Right lung (tissue), 5 donors: ENCODE results near the gene ID3. TPM values are rescaled to one million over a fixed set of nuclear protein-coding genes. Genes with fewer than 3 reads are reported as not detected.

Source experiments
- DNase-seq, 2 donors: peaks; one replicate each; pipeline ENCODE4 v3.0.0-alpha.2; 2013
- polyA plus RNA-seq, 5 donors: library from polyadenylated mRNA; unstranded; fragments of 120-200 nt; gene quantifications; one replicate each; pipeline versions ENCODE4 v1.2.1 to v1.2.3, GENCODE V29; 2013; ENCODE audit warnings: inconsistent platforms in 1 of 5, low replicate concordance in 1 of 5; ENCODE audit not compliant: insufficient read length in 5 of 5, insufficient read depth in 1 of 5

Gene ID3
- polyA plus RNA-seq, 5 donors: 156 to 210 (median 168) TPM

DNA sequence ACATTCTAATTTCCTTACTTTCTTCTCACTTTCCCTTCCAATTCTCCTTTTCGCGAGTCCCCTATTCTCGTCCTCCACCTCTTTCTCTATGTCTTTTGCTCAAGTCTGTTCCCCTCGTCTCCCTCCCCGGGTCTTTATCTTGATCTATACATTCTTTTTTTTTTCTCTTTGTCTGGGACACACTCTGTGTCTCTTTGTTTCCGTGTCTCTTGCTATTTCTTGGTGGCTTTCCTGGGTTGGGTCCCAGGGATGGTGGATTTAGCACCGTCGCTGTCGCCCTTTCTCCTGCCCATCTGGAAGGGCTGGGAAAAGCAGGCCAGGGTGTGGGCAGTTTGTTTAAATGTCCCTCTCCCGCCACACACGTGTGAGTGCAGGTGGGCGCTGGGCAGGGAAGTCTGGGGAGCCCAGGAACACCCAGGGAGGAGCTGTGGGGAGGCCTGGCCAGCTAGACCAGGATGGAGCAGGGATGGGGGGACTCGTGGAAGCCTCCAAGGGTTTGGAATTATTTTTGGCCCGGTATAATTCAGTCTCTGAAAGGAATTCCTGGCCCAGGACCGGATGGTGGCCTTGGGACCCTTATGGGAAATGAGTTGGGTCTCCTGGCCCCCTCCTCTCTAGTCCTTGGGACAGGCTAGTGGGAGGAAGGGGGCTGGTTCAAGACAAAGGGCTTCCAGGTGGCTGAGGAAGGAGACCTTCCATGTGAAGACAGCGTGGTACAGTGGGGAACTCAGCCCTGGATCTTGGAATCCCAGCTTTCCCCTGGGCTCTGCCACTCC lies 9.5 kb upstream of the ID3 start:
- no peak for DNase-seq

DNA sequence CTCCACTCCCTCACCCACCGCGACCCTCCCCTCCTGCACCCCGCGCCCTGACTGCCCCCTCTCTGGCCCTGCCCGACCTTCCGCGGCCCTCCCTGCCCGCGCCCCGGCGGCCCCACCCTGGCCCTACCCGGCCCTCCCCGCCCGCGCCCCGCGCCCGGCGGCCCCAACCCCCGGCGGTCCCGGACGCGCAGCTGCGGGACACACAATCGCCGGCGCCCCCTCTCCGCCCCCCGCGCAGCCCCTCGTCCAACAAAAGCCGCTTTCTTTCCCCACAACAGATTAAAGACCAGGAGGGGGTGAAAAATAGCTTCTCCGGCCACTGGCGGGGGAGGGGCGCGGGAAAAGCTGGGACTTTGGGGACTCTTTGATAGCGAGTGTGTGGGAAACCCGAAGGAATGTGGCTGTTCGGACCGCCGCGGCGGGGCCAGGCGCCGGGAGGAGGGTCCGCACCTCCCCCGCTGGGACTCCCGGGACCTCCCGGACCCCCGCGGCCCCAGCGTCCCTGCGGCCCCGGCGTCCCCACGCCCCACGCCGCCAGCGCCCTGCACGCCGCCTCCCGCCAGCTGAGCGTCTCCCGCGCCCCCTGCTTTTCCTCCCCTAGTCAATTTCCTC lies 8.8 kb upstream of the ID3 start:
- no peak for DNase-seq

DNA sequence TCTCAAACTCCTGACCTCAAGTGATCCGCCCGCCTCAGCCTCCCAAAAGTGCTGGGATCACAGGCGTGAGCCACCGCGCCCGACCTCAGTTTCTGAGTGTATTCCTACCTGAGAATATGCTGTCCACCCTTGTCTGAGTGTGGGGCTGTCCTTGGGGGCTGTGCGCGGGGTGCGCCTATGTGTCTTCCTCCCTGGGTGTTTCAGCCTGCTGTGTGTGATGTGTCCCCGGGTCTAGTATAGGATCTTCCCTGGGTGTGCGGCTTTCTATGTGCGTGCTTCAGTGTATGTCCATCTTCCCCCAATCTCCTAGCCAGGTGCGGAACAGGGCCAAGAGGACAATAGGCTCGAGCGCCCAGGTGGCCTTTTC lies 8.3 kb upstream of the ID3 start:
- no peak for DNase-seq

DNA sequence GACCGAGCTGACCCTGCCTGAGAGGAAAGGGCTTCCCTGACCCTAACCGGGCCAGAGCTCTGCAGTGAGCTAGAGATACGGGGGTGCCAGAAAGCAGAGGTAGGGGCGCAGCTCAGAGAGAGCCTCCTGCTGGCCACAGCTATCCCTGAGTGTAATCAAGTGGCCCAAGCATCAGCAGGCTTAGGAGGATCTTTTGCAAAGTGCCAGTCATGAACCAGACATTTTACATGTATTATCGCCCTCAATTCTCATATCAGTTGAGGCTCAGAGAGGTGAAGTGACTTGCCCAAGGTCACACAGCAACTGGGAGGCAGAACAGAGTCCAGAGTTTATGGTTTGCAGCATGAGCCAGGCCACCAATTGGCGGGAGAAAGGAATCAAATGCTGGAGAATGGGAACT lies 7.0 kb upstream of the ID3 start:
- no peak for DNase-seq

DNA sequence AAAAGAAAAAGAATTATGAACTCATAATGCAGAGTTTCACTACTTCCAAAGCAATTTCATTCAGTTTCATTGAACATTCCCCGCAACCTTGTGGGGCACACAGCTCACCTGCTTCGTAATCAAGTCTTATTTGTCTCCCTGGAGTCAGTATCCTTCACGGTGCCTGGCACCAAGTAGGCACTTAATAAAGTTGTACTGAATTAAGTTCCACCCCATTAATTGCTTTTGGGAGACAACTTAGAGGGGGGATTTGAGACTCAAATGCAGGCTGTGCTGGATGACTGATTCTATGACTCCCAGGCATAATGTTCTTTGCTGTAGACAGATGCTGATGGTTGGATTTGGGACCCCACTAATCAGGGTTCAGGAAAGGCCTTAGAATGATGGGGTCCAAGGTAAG lies 6.5 kb upstream of the ID3 start:
- no peak for DNase-seq

DNA sequence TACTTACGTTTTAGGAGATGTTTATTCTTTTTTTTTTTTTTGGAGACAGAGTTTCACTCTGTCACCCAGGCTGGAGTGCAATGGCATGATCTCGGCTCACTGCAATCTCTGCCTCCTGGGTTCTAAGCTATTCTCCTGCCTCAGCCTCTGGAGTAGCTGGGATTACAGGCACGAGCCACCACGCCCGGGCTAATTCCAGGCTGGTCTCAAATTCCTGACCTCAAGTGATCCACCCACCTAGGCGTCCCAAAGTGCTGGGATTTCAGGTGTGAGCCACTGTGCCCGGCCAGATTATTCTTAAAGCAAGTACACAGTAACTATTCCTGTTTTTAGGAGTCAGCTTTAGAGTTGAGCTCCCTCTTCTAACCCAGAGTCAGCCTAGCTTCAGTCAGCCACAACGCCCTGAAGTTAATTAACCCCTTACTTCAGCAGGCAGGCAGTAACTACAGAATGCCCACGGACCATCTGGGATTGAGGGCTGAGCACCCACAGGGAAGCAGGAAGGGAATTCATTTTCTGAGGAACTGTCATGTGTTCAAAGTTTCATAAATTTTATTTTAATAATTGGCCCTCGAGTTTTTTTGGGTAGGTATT lies 5.3 kb upstream of the ID3 start:
- DNase-seq: no peak

DNA sequence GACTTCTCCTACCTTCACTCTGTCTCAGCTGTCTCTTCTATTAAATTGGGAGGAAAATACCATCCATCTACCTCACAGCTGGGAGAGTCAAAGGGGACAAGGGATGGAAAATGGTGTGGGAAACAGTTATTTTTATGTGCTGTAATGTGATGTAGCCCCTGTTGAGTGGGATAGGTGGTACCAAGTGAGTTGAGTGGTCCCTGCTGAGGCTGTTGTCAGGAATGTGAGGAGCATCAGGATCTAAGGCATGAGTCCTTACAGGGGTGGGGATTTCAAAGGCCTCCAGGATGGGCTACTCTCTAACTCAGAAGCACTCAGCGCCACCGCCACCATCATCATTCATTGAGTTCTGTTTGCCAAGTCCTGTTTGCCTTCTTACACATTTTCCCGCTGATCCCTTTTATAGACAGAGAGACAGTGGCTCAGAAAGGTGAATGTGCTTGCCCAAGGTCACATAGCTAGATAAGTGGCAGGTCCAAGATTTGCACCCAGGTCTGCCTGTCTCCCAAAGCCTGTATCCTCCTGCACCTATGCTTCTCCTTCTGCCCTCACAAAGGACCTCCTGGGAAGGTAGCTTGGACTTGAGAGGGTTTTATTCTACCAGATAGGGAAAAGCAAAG lies 4.6 kb upstream of the ID3 start:
- no peak for DNase-seq

DNA sequence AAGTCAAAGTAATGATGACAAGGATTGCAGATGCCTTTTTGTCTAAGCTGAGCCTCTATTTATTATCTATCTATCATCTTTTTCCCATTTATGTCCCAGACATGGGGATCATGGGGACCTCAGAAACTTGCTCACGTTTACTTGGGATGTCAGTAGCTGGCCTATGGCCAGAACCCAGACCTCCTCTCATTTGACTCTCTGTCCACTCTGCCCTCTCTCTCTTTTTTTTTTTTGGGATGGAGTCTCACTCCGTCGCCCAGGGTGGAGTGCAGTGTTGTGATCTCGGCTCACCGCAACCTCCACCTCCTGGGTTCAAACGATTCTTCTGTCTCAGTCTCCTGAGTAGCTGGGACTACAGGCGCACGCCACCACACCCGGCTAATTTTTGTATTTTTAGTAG lies 3.7 kb upstream of the ID3 start:
- no peak for DNase-seq

DNA sequence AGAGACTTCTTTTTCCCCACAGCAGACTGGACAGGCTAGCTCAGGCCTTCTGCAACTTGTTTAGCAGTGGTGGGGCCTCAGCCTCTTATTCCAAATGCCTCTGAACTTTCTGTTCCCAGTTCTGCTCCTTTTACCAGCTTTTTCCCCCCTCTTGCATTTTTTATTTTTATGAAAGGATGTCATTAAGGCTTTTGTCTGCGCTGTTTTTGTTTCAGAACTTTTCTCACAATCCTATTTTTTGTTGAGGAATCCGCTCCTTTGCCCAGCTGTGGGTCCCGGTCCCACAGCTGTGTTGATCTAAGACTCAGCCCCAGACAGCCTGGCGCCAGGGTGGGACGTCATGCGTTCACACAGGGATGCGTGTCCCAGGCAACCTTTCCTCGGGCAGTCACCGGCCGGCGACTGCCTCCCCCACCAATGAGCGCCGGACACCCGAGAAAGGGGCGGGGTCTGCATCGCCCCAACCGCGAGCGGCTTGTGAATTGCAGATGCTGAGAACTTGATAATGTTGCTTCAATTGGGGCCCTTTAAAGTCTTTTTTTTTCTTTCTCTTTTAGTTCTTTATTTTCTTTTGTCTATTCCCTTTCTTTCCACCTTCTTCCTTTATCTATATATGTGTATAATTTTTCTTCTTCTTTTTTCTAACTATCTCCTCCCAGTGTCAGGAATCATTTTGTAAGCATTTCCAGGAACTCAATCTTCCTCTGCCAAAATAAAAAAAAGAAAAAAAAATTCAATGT lies 3.0 kb upstream of the ID3 start:
- DNase-seq: peak; percentile 97

DNA sequence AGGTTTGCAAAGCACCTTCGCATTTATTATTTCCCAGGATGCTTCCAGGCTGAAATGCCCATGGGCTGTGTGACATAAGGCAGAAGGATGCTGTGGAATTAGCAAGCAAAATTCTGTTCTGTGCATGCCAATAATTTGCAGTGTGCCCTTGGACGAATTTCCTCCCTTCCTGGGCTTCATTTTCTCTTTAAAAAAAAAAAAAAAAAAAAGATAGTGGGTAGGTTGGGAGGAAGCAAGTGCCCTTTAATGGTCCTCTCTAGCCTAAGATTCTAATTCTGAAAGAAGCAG lies 2.5 kb upstream of the ID3 start:
- DNase-seq: no peak

DNA sequence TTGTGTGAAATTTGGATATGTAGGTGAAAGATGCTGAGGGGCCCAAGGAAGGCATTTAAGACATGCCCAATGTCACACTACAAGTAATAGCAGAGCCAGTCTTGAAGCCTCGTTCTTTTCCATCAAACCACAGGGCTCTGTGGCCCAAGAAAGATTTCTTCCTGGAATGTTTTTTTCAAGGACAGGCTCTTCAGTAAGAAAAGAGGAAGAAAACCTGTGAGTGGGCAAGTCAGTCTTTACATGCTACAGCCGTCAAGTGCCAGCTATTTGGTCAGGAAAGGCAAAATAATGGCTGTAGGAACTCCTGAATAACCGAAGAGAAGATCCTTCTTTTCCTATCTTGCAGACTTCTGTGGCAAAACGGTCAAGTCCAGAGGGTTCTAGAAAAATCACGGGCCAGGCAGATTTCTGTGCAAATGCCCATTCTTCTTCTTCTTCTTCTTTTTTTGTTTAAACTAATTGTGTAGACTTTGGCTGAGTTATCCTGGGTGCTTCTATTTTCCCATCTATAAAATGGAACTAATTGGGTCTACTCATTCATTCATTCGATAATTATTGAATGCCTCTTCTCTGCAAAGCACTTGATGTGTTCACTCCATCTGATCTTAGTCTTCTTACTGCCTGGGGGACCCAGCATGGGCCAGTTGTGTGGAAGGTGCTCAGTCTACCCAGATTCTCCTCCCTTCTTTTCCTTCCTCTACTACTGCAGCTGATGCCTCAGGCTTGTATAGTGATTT lies 1.9 kb upstream of the ID3 start:
- DNase-seq: no peak

DNA sequence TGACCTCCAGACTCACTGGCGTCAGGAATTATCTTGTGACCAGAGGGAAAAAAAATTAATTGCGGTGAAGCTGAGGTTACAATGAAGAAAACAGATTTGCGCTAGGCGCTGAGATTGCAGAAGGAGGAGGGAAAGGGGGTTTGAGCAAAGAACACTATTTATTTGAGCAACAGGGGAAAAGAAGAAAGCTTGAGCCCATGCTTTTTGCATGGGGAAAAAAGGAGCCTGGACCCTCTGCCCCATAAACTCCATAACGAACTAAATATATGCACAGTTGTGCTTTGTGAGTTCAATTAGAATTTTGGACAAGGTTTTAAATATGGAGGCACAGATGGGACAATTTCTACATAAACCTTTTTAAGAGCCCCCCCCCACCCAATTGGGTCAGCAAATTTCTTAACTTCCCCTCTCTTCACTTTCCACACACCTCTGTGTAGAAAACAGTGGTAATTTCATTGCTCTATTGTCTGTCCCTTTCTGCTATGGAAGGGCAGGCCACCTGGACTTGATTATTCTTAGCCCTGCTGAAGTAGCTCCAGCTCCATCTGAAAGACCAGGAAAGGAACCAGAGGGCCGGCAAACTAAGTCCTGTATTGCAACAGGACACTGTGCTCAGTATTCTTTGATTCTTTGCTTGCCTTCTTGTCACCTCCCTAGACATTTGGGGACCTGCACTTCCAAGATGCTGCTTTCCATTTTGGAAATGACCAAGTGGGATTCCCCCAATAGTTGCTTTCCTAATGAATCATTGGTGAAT lies 862 bp upstream of the ID3 start:
- DNase-seq: no peak

DNA sequence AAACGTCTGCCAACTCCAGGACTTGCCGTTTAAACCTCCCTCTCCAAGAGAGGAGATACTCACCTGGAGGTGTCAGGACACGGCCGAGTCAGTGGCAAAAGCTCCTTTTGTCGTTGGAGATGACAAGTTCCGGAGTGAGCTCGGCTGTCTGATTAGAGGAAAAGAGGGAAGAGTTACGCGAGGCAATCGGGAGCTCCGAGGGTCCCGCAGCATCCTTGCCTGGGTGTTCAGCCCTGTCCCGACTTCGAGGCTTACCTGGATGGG lies 497 bp downstream of the ID3 start:
- no peak for DNase-seq

DNA sequence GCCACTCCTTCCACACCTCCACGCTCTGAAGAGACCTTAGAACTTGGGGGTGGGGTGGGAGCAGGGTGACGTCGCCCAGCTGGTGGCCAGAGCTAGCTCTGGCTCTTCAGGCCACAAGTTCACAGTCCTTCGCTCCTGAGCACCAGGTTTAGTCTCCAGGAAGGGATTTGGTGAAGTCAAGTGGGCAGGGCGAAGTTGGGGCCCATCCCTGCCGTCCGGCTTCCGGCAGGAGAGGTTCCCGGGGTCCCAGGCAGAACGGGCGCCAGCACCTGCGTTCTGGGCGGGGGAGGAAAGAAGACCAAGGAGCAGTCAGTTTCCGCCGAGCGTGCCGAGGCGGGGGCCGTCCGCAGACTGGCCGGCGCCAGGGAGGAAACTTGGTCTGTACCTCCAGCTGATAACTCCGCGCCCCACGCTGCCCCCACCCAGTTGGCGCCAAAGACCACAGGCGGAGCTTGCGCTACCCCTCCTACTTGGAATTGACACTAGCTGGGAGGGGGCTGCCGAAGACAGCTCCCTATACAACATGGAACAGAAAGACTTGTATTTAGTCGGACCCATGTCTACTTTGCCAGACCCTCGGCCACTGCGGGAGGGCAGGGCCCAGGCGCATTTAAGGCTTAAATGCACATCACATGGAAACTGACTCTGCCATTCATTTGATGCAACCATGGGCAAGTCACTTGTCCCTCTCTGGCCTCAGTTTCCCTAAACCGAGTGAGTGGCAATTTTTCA lies 995 bp downstream of the ID3 start:
- DNase-seq: peak in 1 of 2 donors; percentile 53

DNA sequence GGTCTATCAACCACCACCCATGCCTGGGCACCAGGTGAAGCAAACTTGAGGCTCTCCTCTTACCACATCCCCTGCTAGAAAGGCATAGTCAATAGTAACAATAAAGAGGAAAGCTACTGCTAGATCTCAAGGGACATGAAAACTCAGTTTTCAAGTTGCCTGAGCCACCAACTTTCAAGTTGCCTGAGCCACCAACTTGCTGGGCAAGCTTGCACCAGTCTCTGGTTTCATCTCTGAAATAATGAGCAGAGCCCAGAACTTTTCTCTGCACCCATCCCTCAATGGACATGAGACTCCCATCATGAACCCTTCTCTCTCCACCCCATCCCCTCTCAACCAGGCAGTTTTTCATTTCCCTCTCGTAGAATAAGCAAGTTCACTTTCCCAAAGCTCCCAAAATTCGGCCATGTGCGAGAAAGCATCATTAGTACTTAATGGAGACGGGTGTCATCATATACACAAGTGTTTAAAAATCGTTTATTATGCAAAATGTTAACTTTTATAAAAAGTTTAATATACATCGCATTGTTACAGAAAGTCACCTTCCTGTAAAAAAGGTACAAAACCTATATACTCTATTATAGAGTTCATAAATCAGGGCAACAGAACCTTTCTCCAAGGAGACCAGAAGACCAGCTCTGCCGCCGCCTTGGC lies 1.7 kb downstream of the ID3 start:
- no peak for DNase-seq

DNA sequence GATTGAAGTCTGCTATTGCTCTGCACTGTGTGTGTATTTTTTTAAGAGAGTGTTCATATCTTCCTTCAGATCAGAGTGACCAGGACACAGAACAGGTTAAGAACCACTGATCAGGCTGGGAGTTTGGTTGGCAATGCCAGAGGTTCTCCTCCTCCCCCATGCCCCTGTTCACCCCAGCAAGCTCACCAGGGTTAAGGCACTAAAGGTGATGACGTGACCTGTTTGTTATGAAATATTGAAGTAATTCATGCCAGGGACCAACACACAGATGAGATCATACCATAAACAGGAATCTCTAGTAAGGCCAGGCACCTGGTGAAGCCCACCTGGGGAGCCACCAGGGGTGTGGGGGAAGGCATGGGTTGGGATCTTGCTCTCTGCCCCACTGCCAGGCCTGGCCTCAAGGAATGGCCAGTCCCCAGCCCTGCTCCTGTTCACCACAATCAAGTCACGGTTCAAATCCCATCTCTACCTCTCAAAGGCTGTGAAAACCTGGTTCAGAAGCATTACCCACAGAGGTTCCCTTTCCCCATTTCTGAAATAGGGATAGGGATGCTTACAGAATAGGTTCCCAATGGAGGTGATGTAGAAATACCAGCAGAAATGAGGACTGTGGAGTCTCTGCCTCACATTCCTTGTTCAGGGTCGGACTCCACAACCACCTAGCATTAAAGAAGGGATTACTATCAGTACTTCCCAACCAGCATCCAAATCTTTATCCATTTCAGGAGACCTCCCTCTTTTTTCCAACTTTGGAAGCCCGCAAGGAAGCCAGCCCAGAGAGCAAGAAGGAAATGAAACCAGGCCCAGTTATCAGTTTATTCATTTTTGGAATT lies 2.4 kb downstream of the ID3 start:
- DNase-seq: no peak

DNA sequence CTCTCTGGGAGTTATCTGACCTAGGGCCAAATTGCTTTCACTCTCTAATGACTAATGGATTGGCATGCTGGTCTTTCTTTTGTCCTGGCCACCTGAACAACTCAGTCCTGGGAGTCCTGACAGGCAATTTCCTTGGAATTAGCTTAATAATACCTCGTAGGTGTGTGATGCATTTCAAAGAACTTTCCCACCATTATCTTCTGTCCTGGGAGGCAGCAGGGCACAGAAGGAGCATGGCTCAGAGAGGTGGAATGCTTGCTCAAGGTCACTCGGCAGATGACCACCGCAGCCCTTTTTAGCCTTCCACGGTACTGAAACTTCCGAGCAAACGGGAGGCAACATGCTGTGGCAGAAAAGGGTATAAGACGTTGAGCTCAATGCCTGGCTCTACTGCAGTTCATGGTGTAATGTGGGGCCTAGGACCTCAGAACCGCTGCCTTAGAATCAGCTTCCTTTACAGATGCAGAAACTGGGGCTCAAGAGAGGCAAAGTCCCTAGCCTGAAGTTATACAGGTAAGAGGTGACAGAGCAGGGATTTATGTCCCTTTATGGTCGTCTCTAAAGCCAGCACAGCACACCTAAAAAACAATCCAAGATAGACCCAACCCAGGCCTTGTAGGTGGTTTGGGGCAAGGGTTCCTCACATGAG lies 3.2 kb downstream of the ID3 start:
- no peak for DNase-seq

DNA sequence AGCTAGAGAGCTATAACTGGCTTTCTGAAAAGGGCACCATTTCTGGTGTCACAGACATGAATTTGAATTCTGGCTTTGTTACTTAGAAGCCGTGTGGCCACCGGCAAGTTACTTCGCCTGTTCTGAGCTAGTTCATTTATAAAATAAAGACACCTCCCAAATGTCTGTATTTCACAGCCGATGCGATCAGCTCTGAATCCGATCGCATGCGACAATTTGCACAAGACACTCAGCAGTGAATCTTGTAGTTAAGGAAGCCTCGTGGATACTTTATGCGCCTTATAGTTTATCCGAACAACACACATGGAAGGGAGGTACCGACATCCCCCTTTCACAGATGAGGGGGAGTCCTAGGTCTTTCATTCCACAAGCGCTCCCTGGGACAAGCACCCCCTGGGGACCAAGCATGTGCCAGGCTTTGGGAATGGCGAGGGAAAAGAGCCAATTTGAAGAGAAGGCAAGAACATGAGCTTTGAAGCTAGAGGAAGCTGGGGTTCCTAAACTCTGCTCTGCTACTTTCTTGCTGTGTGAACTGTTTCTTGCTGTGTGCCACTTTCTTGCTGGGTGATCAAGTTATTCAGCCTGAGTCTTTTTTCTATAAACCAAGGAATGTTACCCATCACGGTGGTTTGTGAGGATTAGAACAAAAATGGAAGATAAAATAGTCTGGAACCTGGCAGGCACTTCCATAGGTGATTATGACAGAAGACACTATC lies 3.9 kb downstream of the ID3 start:
- no peak for DNase-seq
